Measurements from ENCODE around the gene TLCD2. TPM values are rescaled to one million over a fixed set of nuclear protein-coding genes. Genes with fewer than 3 reads are reported as not detected.

TLCD2 gene
- total and polyA plus RNA-seq, 3 experiments from 2014 or later, result 0.09 to 0.32 (median 0.22) TPM

GRCh38 chr17:1716912-1717695 lies 6.9 kb upstream of the TLCD2 start:
- Mint-ChIP-seq H3K4me1 (peaks cover 26 to 35% (median 32%) of the 10 kb centered on the region in 3 donors), H3K4me3 (peak overlapping the region; percentile 88 to 97 (median 93)), H3K36me3 (peaks cover 0 to 17% (median under 1%) of the 10 kb centered on the region in 3 donors), H3K9me3 (no peaks in the 10 kb centered on the region), H3K27me3 (no peaks in the 10 kb centered on the region), H3K27ac (peak overlapping the region; percentile 89 to 100 (median 96))
- POLR2A ChIA-PET, result interaction anchor here (0.7 to 2.7 kb wide), 11 partner anchors 33 to 586 kb away, joined by 3 to 26 read pairs (median 4); partner anchors contain the start of genes PRPF8, RILP, RPA1 and SMG6
- Histone ChIP-seq H3K36me3 (ENCODE audit: insufficient read depth, low read length) (no peaks in the 10 kb centered on the region), H3K9me3 (ENCODE audit: low read length) (no peaks in the 10 kb centered on the region), H3K4me1 (ENCODE audit: insufficient read depth, low read length) (peaks cover 31% of the 10 kb centered on the region), H3K4me3 (ENCODE audit: low read length) (peak overlapping the region; percentile 85), H3K27ac (ENCODE audit: low read depth, low read length) (peak overlapping the region; percentile 89), H3K27me3 (ENCODE audit: insufficient read depth, low read length, poor library complexity, severe bottlenecking) (no peaks in the 10 kb centered on the region)
- peak; percentile 66 to 83 (median 74) for DNase-seq
- CTCF ChIA-PET, result interaction anchor here (0.7 to 2.4 kb wide), 14 partner anchors 8 to 337 kb away, joined by 3 to 11 read pairs (median 4); partner anchors contain the start of genes HIC1, RILP and WDR81

- ChIA-PET POLR2A (interaction anchor here (0.7 to 2.7 kb wide), 12 partner anchors 32 to 587 kb away, joined by 3 to 26 read pairs (median 4); partner anchors contain the start of genes PRPF8, RILP, RPA1 and SMG6), CTCF (interaction anchor here (0.6 to 2.4 kb wide), 14 partner anchors 8 to 338 kb away, joined by 3 to 11 read pairs (median 4); partner anchors contain the start of genes HIC1, RILP and WDR81)
- Histone ChIP-seq H3K9me3 (ENCODE audit: low read length) (no peaks in the 10 kb centered on the region), H3K27ac (ENCODE audit: low read depth, low read length) (peak overlapping the region; percentile 89), H3K36me3 (ENCODE audit: insufficient read depth, low read length) (no peaks in the 10 kb centered on the region), H3K4me3 (ENCODE audit: low read length) (peak overlapping the region; percentile 85), H3K27me3 (ENCODE audit: insufficient read depth, low read length, poor library complexity, severe bottlenecking) (no peaks in the 10 kb centered on the region), H3K4me1 (ENCODE audit: insufficient read depth, low read length) (peaks cover 31% of the 10 kb centered on the region)
- Mint-ChIP-seq H3K4me1 (peaks cover 26 to 40% (median 37%) of the 10 kb centered on the region in 3 donors), H3K27me3 (peaks cover 0 to under 1% of the 10 kb centered on the region in 2 donors), H3K9me3 (no peaks in the 10 kb centered on the region), H3K36me3 (peaks cover 0 to 18% (median 4%) of the 10 kb centered on the region in 3 donors), H3K4me3 (peak overlapping the region; percentile 88 to 97 (median 93)), H3K27ac (peak overlapping the region; percentile 89 to 100 (median 96))
- DNase-seq, result peak; percentile 100
Measured at GRCh38 chr17:1716076-1716911, 6.1 kb upstream of the TLCD2 start.

- peaks cover 32% of the 10 kb centered on the region for H3K4me1 ChIP-seq (ENCODE audit: insufficient read depth, low read length)
- peaks cover 0 to 6% of the 10 kb centered on the region in 2 donors for H3K27me3 Mint-ChIP-seq
- DNase-seq, result no peak
Measured at GRCh38 chr17:1715803-1716075, 5.6 kb upstream of the TLCD2 start.

GRCh38 chr17:1714980-1715802 lies 5.0 kb upstream of the TLCD2 start:
- Histone ChIP-seq H3K9me3 (ENCODE audit: low read length) (no peaks in the 10 kb centered on the region), H3K27ac (ENCODE audit: low read depth, low read length) (peak overlapping the region; percentile 49), H3K4me1 (ENCODE audit: insufficient read depth, low read length) (peaks cover 30% of the 10 kb centered on the region), H3K27me3 (ENCODE audit: insufficient read depth, low read length, poor library complexity, severe bottlenecking) (no peaks in the 10 kb centered on the region), H3K36me3 (ENCODE audit: insufficient read depth, low read length) (no peaks in the 10 kb centered on the region), H3K4me3 (ENCODE audit: low read length) (peak overlapping the region; percentile 70)
- CTCF ChIA-PET, result interaction anchor here (1.2 to 2.4 kb wide), 4 partner anchors 14 to 68 kb away, joined by 3 to 11 read pairs (median 4); partner anchors contain the start of gene RILP
- H3K9me3 Mint-ChIP-seq, result no peaks in the 10 kb centered on the region
- POLR2A ChIA-PET, result interaction anchor here (1.0 to 2.7 kb wide), 5 partner anchors 31 to 588 kb away, joined by 3 to 26 read pairs (median 5); partner anchors contain the start of genes PRPF8, RPA1, SMG6 and SMYD4
- H3K27me3 Mint-ChIP-seq, result peaks cover 0 to 6% of the 10 kb centered on the region in 2 donors
- peak in 3 of 5 donors; percentile 32 to 65 (median 42) for DNase-seq
- H3K36me3 Mint-ChIP-seq, result peaks cover 0 to 18% (median 4%) of the 10 kb centered on the region in 3 donors
- H3K27ac Mint-ChIP-seq, result peak overlapping the region in 2 of 8 donors; percentile 40 to 46
- H3K4me3 Mint-ChIP-seq, result peak overlapping the region; percentile 45 to 97 (median 67)
- H3K4me1 Mint-ChIP-seq, result peaks cover 28 to 44% (median 42%) of the 10 kb centered on the region in 3 donors

More at GRCh38 chr17:1715803-1716075, 5.6 kb upstream of the TLCD2 start:
- H3K27me3 ChIP-seq (ENCODE audit: insufficient read depth, low read length, poor library complexity, severe bottlenecking), result no peaks in the 10 kb centered on the region
- peak overlapping the region; percentile 49 for H3K27ac ChIP-seq (ENCODE audit: low read depth, low read length)
- Mint-ChIP-seq H3K9me3 (no peaks in the 10 kb centered on the region), H3K4me1 (peaks cover 28 to 42% (median 40%) of the 10 kb centered on the region in 3 donors), H3K36me3 (peaks cover 0 to 18% (median 4%) of the 10 kb centered on the region in 3 donors), H3K27ac (peak overlapping the region in 7 of 8 donors; percentile 50 to 96 (median 90)), H3K4me3 (peak overlapping the region; percentile 88 to 97 (median 93))
- ChIA-PET CTCF (interaction anchor here (1.2 to 2.4 kb wide), 4 partner anchors 13 to 68 kb away, joined by 3 to 11 read pairs (median 4); partner anchors contain the start of gene RILP), POLR2A (interaction anchor here (1.0 to 2.7 kb wide), 5 partner anchors 32 to 587 kb away, joined by 3 to 26 read pairs (median 5); partner anchors contain the start of genes PRPF8, RPA1, SMG6 and SMYD4)
- peak overlapping the region; percentile 70 for H3K4me3 ChIP-seq (ENCODE audit: low read length)
- H3K36me3 ChIP-seq (ENCODE audit: insufficient read depth, low read length), result no peaks in the 10 kb centered on the region
- no peaks in the 10 kb centered on the region for H3K9me3 ChIP-seq (ENCODE audit: low read length)

GRCh38 chr17:1714427-1714979 lies 4.3 kb upstream of the TLCD2 start:
- peak overlapping the region; percentile 39 to 84 (median 73) for H3K4me3 Mint-ChIP-seq
- H3K4me3 ChIP-seq (ENCODE audit: low read length), result no peak overlapping the region
- CTCF ChIA-PET, result interaction anchor here (1.2 to 2.3 kb wide), 2 partner anchors 54 to 151 kb away, joined by 3 to 5 read pairs; no protein-coding TSS in a partner anchor
- peaks cover 28 to 44% (median 42%) of the 10 kb centered on the region in 3 donors for H3K4me1 Mint-ChIP-seq
- no peaks in the 10 kb centered on the region for H3K27me3 ChIP-seq (ENCODE audit: insufficient read depth, low read length, poor library complexity, severe bottlenecking)
- no peak for DNase-seq
- POLR2A ChIA-PET, result no interaction called here
- peaks cover 0 to 18% (median 4%) of the 10 kb centered on the region in 3 donors for H3K36me3 Mint-ChIP-seq
- H3K27ac Mint-ChIP-seq, result peak overlapping the region in 3 of 8 donors; percentile 33 to 78 (median 72)
- H3K27me3 Mint-ChIP-seq, result peaks cover 0 to 6% of the 10 kb centered on the region in 2 donors
- no peaks in the 10 kb centered on the region for H3K9me3 Mint-ChIP-seq
- H3K36me3 ChIP-seq (ENCODE audit: insufficient read depth, low read length), result no peaks in the 10 kb centered on the region
- H3K27ac ChIP-seq (ENCODE audit: low read depth, low read length), result peak overlapping the region; percentile 51
- H3K4me1 ChIP-seq (ENCODE audit: insufficient read depth, low read length), result peaks cover 30% of the 10 kb centered on the region
- H3K9me3 ChIP-seq (ENCODE audit: low read length), result no peaks in the 10 kb centered on the region

- peaks cover 28 to 45% (median 44%) of the 10 kb centered on the region in 3 donors for H3K4me1 Mint-ChIP-seq
- Histone ChIP-seq H3K27me3 (ENCODE audit: insufficient read depth, low read length, poor library complexity, severe bottlenecking) (peaks cover 1% of the 10 kb centered on the region), H3K9me3 (ENCODE audit: low read length) (no peaks in the 10 kb centered on the region), H3K4me1 (ENCODE audit: insufficient read depth, low read length) (peaks cover 30% of the 10 kb centered on the region), H3K4me3 (ENCODE audit: low read length) (no peak overlapping the region), H3K36me3 (ENCODE audit: insufficient read depth, low read length) (no peaks in the 10 kb centered on the region), H3K27ac (ENCODE audit: low read depth, low read length) (peak overlapping the region; percentile 51)
- peak overlapping the region in 5 of 8 donors; percentile 13 to 78 (median 63) for H3K27ac Mint-ChIP-seq
- ChIA-PET CTCF (interaction anchor here (1.2 to 2.3 kb wide), 3 partner anchors 7 to 151 kb away, joined by 3 to 5 read pairs (median 3); no protein-coding TSS in a partner anchor), POLR2A (no interaction called here)
- H3K36me3 Mint-ChIP-seq, result peaks cover 0 to 18% (median 4%) of the 10 kb centered on the region in 3 donors
- peaks cover under 1 to 6% of the 10 kb centered on the region in 2 donors for H3K27me3 Mint-ChIP-seq
- H3K4me3 Mint-ChIP-seq, result peak overlapping the region; percentile 26 to 84 (median 73)
- H3K9me3 Mint-ChIP-seq, result no peaks in the 10 kb centered on the region
- DNase-seq, result no peak
Measured at GRCh38 chr17:1713878-1714426, 3.8 kb upstream of the TLCD2 start.

Measured in CD8-positive, alpha-beta memory T cell (primary cell).